ENCODE data around the gene MCF2L. TPM values are rescaled to one million over a fixed set of nuclear protein-coding genes. Genes with fewer than 3 reads are reported as not detected.

MCF2L gene
- total and polyA plus RNA-seq, 12 donors = 29.6 to 99.8 (median 45.3) TPM

- no peak for DNase-seq
Observed at GRCh38 chr13:113146750-113147149, 177.7 kb downstream of the MCF2L start.

GRCh38 chr13:113147206-113147605, 178.2 kb downstream of the MCF2L start:
- ATAC-seq = no peak
- intact Hi-C loops (cut with DNase I) = no loop called here
- Histone ChIP-seq H3K27me3 (peaks cover 0 to 7% (median 0%) of the 10 kb centered on the region in 7 donors), H3K9me3 (no peaks in the 10 kb centered on the region), H3K4me3 (no peak overlapping the region), H3K36me3 (no peaks in the 10 kb centered on the region), H3K4me1 (peaks cover 0 to 6% (median 4%) of the 10 kb centered on the region in 9 donors), H3K27ac (no peak overlapping the region)
- TF ChIP-seq CTCF (IDR thresholded peaks at IDR 0.05) = no peak
- DNase-seq = no peak
- 85 to 87% methylated on average over 8 of the region's 8 CpGs for WGBS, 2 donors

More at GRCh38 chr13:113146750-113147149, 177.7 kb downstream of the MCF2L start:
- Histone ChIP-seq H3K4me1 (peaks cover 0 to 1% (median 0%) of the 10 kb centered on the region in 9 donors), H3K4me3 (no peak overlapping the region), H3K27me3 (peaks cover 0 to 6% (median 0%) of the 10 kb centered on the region in 7 donors), H3K36me3 (no peaks in the 10 kb centered on the region), H3K9me3 (no peaks in the 10 kb centered on the region), H3K27ac (no peak overlapping the region)
- WGBS, 2 donors = 81 to 87% methylated on average over 9 of the region's 9 CpGs
- intact Hi-C loops (cut with DNase I) = no loop called here
- no peak for ATAC-seq
- TF ChIP-seq CTCF (IDR thresholded peaks at IDR 0.05) = no peak

GRCh38 chr13:113148407-113148806, 179.4 kb downstream of the MCF2L start:
- intact Hi-C loops (cut with DNase I) = no loop called here
- DNase-seq (no peak), ATAC-seq (no peak)
- Histone ChIP-seq H3K4me3 (no peak overlapping the region), H3K27ac (no peak overlapping the region), H3K36me3 (no peaks in the 10 kb centered on the region), H3K4me1 (peaks cover 6 to 18% (median 11%) of the 10 kb centered on the region in 9 donors), H3K9me3 (no peaks in the 10 kb centered on the region), H3K27me3 (peaks cover 0 to 19% (median 0%) of the 10 kb centered on the region in 7 donors)
- no peak for TF ChIP-seq CTCF (IDR thresholded peaks at IDR 0.05)
- 92 to 95% methylated on average over 13 of the region's 13 CpGs for WGBS, 2 donors

- WGBS, 2 donors = 95% methylated on average over 38 of the region's 38 CpGs
Observed at GRCh38 chr13:113148940-113149503, 180.0 kb downstream of the MCF2L start.

More at GRCh38 chr13:113148940-113149503, 180.0 kb downstream of the MCF2L start:
- Histone ChIP-seq H3K27me3 (peaks cover 0 to 20% (median 0%) of the 10 kb centered on the region in 7 donors), H3K4me1 (peaks cover 8 to 20% (median 11%) of the 10 kb centered on the region in 9 donors), H3K9me3 (no peaks in the 10 kb centered on the region), H3K4me3 (no peak overlapping the region), H3K27ac (no peak overlapping the region), H3K36me3 (no peaks in the 10 kb centered on the region)
- intact Hi-C loops (cut with DNase I) = no loop called here
- no peak for ATAC-seq
- no peak for DNase-seq
- TF ChIP-seq CTCF (IDR thresholded peaks at IDR 0.05) = no peak

Other genes starting within 250 kb of the MCF2L start
- gene F7, start 136.6 kb downstream of the MCF2L start, total RNA-seq = under 1 TPM in 3 of 10 donors, not detected in 7; 0.20 to 0.45 (median 0.31) TPM
- under 1 TPM; 0.04 to 0.07 TPM for gene F7, start 136.6 kb downstream of the MCF2L start, polyA plus RNA-seq
- gene F10, start 153.6 kb downstream of the MCF2L start, total RNA-seq = 10 to 100 TPM in 2 of 10 donors, 1 to 10 TPM in 8; 1.7 to 12.4 (median 6.3) TPM
- gene F10, start 153.6 kb downstream of the MCF2L start, polyA plus RNA-seq = 10 to 100 TPM in 1 of 2 donors, 1 to 10 TPM in 1; 4.6 to 15.1 TPM
- gene PROZ, start 189.4 kb downstream of the MCF2L start, total RNA-seq = under 1 TPM in 1 of 10 donors, not detected in 9; 0.20 TPM
- gene PROZ, start 189.4 kb downstream of the MCF2L start, polyA plus RNA-seq = under 1 TPM in 1 of 2 donors, not detected in 1; 0.03 TPM
- 10 to 100 TPM; 42.3 to 74.0 (median 47.3) TPM for gene PCID2, start 239.5 kb downstream of the MCF2L start, total RNA-seq
- gene PCID2, start 239.5 kb downstream of the MCF2L start, polyA plus RNA-seq = 10 to 100 TPM; 38.9 to 60.1 TPM
- 100 to 1,000 TPM in 9 of 10 donors, 10 to 100 TPM in 1; 84.7 to 141 (median 112) TPM for gene CUL4A, start 240.4 kb downstream of the MCF2L start, total RNA-seq
- 10 to 100 TPM; 35.8 to 46.1 TPM for gene CUL4A, start 240.4 kb downstream of the MCF2L start, polyA plus RNA-seq